Activated gamma-delta T cell treated with Interleukin-2 at 50 U/mL for 16 hours (primary cell): ENCODE results near the gene POU3F1.
A peak's percentile ranks its signal among the peaks of the same experiment; 100 is the strongest.
"Not testable (repeated sequence)": the region's sequence is repeated elsewhere in the genome, so short reads cannot be mapped to it uniquely, and the experiment has no call there.

Source experiments
- DNase-seq: peaks from one replicate; pipeline ENCODE4 v3.0.0-alpha.2; 2020

The POU3F1 gene

DNA sequence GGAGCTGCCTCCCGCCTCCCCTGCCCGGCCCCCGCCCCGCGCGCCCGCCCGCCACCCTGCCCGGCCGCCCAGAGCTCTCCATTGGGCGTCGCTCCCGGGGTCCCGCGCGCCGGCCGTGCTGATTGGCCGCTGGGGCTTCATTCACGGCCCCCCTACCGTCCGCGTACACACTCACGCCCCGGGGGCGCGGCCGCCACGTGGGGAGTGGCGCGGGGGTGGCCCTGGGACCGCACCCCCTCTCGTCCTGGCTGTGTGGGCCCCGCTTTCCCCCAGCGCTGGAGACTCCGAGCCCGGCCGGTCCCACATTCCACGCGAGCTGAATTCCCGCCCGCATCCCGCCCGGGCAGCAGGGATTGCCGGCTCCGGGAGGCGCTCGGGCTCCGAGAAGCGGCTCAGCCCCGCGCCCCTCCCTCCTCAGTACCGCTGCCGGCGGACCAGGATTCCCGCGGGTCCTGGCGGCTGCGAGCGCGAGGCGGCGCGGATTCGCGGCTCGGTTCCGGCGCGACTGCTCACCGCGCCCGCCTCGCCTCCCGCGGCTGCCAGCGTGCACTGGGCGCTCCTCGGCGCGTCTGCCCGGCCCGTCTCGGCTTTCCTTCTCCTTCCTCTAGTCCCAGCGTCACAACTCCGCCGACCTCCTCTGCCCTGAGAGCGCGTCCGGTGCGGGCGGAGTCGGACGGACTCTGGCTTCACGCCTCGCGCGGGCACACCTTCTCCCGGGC lies 450 bp upstream of the POU3F1 start:
- peak; percentile 72 for DNase-seq

DNA sequence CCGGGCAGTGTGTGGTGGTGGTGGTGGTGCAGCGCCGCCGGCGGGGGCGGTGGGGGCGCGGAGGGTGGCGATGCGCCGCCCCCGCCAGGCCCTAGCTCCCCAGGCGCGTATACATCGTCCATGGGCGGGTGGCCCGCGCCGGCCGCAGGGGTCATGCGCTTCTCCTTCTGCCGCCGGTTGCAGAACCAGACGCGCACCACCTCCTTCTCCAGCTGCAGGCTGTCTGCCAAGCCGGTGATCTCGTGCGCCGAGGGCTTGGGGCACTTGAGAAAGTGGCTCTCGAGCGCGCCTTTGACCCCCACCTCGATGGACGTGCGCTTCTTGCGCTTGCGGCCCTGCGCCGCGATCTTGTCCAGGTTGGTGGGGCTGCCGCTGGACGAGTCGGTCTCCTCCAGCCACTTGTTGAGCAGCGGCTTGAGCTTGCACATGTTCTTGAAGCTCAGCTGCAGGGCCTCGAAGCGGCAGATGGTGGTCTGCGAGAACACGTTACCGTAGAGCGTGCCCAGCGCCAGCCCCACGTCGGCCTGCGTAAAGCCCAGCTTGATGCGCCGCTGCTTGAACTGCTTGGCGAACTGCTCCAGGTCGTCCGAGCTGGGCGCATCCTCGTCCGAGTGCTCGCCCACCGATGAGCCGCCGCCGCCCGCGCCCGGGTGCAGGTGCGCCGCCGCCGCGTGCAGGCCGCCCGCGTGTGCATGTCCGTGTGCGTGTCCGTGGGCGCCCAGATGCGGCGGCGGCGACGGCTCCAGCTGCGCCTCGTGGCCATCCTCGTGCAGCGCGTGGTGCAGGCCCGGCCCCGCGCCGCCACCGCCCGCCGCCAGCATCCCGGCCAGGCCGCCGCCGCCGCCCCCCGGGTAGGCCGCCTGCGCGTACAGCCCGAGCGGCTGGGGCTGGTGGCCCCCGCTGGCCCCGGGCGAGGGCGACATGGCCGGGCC lies 926 bp downstream of the POU3F1 start:
- no peak for DNase-seq

DNA sequence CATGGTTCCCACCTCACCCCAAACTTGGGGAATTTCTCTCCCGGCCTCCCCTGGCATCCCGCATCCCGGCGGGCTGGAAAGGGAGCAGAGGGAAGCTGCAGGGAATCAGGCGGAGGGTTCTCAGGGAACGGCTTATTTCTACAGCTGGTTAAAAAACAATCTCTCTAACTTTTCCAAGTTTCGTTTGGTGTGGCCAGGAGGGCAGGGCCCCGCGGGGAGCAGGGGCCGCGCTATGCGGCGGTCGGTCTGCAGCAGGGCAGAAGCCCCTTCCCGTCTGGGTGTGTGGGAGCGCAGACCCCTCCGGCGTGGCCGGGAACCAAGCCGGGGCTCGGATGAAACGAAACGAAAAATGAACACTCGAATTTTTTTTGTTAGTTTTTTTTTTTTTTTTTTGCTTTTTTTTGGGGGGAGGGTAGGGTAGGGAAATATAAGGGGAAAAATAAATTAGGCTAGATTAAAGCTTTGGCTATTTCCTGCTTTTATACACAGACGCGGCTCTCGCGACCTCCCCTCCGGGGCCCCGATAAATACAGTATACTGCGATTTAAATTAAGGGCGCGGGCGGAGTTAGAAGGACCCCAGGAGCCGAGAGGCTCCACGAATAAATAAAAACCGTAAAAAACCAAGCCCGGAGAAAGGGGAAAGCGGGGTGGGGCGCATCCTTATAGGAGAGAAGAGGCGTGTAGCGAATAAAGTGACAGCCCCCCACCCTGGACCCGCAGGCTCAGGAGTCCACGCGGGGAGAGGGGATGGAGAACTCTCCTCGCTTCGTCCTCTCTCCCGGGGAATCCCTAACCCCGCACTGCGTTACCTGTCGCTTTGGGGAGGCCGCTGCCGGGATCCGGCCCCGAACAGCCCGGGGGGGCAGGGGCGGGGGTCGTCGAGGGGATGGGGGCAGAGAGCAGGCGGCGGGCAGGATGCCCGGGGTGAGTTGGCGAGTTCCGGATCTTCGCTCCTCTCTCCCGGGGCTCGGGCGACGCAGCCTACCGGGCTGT lies 2.1 kb downstream of the POU3F1 start:
- DNase-seq: no peak

DNA sequence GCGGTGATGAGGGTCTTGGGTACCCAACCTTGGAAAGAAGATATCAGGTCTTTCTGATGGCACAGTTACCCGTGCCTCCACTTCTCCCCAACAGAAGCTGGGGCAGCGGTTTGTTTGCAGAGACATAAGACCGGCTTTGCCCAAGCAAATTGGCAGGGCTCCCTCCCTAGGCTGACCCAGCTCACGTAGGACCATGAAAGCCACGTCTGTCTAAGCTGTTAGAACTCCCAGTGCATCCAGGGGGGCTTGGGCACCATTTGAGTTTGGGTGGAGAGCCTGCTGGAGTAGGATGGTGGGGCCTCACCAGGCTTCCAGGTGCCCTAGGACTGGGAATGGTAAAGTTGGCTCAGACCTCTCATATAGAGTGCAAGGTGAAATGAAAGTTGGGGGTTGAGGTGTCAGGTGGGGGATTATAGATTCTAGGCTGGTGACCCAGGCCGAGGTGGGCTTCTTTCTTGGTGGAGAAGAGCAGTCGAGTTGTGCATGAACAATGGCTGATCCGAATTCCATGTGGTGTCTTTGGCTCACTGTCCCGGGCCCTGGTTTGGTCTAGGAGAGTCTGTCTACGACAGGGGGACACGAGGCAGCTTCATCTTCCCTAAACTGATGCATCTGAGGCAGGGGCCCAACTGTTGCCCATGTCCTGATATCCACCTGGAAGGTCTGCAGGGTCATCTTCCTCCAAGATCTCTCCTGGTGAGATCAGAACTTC lies 3.4 kb downstream of the POU3F1 start:
- no peak for DNase-seq

DNA sequence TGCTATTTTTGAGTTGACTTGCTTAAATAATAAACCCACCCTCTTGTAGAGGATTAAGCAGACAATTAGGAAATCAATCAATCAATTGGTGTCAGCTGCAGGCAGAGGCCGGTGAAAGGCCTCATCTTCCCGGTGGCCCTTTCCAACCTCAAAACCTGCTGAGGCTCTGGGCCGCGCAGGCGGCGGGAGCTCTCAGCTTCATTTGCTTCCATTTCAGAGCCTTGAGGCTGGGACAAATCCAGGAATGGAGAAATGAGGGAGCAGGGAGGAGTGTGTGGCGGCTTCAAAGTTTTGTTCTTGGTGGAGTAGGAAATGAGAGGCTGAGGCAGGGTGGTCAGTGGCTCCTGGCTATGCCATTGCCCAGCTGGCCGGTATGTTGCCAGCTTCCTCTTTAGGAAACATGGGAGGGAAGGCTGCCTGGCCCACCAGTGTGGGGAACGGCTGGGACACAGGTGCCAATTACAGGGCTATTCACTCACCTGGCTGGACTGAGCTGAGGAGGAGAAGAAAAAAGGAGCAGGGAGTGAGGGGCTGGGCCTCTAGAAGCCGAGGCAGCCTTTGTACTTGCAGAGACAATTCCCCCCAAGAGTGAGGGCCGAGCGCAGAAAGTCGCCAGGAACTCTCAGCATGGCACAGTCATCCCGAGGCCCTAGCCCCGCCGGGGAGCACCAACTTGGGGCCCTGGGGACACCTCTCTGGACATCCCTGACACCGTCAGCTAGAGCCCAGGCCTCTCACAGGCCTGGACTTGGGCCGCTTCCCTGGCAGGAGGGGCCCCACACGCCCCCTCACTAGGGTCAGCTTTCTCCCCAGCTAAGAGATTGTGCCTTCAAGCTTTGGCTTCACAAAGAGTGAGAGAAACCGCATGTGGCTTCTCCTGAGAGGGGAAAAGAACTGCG lies 4.4 kb downstream of the POU3F1 start:
- DNase-seq: no peak

DNA sequence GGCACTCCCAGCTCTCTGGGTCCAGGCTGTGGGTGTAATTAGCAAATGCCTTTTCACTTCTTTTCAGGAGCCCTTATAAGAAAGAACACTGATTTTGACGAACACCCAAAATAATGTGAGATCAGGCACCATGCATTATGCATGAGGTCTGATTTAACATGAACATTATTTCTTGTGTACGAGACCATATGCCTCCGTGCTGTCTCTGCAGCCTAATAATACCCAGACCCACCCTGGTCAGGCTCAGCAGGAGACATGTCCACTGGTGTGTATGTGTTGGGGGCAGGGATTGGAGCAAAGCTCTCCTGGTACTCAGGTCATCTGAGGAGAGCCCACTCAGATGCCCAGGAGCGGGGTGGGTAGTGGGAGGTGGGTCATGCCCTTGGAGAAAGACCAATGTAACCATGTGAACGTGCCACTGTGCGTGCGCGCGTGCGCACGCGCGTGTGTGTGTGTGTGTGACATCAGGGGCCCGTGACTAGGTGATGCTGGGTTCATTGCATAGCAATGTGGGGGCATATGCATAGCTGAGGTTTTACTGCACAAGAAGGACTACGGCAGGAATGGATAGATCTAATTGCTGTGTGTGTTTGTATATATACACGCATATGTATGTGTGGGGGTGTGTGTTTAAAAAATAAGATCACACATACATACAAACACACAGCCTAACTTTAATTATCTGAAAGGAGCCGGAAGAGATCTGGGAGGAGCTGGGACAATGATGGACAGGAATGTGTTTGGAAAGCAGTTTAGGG lies 7.1 kb downstream of the POU3F1 start:
- no peak for DNase-seq

DNA sequence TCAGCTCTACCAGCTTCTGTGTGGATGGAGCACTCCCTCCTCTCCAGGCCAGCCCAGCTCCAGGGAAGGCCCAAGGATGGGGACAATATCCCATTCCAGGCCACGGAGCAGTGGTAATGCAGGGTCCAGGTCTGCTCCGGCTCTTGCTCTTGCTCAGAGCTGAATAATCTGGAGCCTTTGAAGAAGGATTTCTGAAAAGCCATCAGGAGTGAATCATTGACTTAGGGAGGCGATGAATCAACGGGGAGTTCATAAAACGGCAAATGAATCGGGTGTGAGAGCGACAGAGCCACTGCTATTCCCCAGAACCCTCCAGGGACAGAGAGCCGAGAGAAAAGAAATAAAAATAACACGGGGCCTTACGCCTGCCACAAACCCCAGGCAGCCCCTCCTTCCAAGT lies 7.7 kb downstream of the POU3F1 start:
- no peak for DNase-seq

DNA sequence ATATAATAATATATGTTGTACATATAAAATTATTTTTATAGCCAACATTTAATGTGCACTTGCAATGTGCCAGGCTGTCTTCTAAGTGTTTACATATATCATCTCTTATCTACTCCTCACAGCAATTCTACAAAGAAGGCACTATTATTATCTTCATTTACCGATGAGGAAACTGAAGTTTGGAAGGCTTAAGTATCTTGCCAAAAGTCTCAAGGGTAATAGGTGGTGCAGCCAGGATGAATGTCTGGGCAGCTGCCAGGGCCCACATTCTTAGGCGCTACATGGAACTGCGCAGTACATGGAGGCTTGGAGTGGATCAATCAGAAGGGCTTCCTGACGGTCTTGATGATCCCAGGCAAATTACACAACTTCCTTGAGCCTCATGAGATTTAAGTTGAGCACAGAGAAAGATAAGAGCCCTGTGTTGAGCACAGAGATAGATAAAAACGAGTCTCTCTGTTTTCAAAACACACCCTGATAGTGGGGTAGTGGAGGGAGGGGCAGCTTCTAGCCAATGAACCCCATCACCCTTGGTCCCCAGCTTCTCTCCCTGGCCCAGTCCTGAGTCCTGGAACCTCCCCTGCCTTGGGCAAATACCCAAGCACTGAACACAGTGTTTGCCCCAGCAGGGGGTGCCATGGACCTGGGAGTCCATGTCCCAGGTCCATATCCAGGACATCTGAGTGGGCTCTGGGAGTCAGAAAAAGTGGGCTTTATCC lies 9.2 kb downstream of the POU3F1 start:
- DNase-seq: no peak

DNA sequence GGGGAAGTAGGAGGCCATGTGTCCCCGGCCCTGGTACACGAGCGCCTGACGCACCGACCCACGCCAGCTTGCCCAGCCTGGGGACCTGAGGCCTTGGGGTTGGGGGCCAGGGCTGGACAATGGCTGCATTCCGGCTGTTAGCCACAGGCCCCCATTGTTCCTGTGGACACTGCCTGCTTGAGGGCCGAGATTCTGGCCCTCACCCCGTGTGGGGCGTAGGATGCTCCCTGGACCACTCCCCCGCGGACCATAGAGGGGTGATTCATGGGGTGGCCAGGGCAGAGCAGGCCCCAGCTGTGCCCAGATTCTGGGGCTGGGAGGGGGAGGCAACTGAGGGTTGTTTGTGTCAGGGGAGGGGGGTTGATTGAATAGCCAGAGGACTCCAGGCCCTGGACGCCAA lies 11.7 kb downstream of the POU3F1 start:
- DNase-seq: no peak

DNA sequence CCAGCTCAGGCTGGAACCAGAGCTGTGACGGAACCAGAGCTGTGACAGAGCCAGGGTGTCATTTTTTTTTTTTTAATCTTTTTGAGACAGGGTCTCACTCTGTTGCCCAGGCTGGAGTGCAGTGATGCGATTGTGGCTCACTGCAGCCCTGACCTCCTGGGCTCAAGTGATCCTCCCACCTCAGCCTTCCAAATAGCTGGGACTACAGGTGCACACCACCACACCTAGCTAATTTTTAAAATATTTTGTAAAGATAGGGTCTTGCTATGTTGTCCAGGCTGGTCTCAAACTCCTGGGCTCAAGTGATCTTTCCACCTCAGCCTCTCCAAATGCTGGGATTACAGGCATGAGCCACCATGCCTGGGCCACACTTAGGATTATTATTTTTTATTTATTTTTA lies 13.6 kb downstream of the POU3F1 start:
- not testable (repeated sequence) for DNase-seq

DNA sequence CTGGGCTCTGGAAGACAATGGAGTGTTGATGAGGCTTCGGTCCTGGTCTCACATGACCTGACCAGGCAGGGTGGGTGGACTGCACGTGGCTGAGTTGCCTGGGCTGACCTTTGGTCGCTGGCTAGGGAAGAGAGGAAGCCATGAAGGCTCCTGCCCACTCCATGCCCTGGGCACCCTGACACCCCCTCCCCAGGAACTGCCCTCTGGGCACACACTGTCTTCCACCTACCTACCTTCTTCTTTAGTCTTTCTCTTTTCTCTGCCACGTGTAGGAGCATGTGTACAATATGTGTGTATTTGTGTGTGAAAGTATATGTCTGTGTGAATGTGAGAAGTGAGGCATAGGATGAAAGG lies 15.1 kb downstream of the POU3F1 start:
- no peak for DNase-seq

DNA sequence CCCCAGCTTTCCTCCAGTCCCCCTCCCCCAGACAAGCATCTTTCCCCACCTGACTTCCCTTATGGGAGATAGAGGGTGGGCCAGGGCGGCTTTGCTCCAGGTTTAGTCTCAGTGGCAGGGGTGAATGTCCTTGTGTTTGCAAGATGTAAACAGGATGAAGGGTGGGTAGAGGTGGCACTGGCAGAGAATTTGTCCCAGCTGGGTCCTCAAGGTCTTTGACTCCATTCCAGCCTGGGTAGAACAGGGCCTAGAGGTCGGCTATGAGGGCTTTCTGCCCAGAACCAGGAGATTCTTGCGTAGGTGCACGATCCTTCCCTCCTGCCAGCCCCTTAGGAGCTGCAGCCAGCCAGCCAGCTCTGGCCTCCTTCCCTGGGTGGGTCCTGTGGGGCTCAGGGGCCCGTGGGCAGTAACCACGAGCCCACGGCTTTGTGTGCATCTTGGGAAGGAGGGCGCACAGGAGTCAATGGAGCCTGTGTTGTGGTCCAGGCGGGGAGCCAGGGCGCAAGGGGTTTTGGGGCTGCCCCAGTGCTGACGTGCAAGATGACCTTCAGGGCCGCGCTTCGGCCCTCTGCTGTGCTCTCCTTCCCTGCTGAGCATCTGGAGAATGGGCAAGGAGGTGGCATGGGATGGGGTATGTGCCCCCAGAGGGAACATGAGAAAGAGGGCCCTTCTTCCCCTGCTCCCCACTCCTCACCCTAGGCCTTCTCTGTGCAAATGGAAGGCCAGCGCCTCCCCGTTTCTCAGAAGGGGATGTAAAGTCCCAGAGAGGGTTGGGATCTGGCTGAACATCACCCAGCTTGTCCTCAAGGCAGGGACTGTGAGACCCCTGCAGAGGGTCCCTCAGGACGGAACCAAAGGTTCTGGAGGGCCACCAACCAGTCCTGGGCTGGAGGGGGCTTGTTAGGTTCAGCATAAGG lies 15.7 kb downstream of the POU3F1 start:
- DNase-seq: no peak

DNA sequence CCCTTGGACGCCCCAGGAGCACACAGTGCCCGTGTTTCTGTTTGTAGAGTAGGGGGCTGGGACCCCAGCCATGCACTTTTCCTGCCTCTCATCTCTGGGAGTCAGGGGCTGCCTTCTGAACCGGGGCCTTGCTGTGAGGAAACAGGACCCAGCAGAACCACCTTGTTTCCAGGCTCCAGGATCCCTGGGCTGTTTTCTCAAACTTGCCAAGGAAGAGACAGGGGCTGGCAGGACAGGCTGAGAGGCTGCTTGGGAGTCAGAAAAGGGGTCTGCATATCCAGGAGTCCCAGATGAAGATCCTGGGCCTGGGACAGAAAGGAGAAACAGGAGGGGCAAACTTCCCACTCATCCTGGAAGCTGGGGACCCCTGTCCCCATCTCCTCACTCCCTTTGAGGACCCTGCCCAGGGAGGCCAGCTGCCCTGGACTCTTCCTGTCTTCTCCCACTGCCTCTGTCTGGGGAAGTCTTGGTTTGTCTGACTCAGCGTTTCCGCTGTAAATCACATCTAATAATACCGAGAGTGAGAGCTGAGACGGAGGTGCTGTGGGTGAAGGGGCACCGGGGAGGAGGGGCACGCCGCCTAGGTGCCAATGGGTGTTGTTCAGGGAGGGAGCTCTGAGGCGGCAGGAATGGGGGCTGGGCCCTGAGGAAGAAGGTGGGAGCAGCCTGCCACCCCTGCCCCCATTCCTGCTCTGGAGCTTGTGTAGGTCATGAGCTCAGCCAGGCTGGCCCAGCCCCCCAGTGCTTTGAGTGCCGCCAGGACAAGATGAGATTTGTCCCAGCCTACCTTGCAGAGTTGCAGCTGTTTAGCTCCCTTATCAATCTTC lies 16.7 kb downstream of the POU3F1 start:
- peak; percentile 40 for DNase-seq

DNA sequence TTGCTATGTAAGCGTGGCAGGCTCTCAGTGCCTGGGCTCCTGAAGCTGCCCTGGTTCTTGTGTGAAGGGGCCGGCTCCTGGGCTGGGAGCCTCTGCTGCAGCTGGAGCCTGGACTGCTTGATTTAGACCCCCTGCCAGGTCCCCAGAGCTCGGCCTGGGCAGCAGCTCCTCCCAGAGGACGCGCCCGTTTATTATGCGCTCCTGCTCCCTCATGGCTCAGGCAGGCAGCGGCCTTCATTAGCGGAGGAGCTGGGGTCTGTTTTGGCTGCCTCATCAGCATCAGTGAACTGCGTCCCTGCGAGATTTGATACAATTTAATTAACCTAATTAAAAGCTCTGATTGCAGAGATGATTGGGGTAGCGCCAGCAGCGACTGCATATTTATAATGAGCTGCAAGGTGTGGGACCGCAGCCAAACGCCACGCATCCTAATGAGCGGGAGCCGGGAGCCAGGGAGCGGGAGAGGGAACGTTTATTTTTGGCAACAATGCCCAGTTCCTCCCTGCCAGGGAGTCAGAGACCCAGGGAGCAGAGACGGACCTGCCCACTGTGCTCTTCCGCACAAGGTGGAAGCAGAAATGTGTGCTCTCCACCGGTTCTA lies 17.4 kb downstream of the POU3F1 start:
- no peak for DNase-seq

DNA sequence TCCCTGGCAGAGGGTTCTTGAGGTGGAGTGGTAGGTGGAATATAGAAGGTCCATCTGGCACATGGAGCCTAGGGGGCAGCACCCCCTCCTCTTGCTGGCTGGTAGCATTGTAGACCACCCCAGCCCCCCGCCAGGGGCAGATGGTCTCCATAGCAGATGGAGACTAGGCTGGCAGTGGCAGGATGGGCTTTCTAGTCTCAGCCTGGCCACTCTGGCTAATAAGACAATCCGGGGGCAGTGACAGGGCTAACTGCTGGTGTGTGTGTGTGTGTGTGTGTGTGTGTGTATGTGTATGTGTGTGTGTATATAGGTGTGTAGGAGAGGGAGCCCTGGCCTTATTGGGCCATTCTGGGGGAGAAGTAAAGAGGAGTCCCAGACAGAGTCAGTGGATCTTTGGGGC lies 17.9 kb downstream of the POU3F1 start:
- no peak for DNase-seq

DNA sequence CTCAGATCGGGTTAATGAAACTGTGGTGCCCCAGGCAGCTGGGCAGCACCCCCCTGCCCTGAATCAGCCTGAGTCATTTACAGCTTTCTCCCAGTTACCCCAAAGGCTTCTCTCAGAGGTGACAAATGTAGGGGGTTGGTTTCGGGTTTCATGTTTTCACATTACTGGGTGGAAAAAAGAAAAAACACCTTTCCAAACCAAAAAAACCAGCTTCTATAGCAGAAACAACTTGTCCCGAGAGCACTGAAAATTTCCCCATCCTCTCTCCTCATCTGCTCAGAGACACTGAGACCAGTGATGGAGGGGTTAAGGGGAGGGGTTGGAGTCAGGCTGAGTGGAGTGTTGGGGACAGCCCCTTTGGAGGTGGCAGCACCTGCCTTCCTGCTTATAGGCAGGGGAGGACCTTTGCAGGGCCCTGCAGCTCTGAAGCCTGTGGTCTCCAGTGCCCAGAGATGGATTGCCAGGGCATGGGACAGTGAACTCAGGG lies 18.4 kb downstream of the POU3F1 start:
- DNase-seq: no peak
